Esophagus squamous epithelium (tissue), 5 donors: ENCODE data around the gene ZNF689. TPM values are rescaled to one million over a fixed set of nuclear protein-coding genes. Genes with fewer than 3 reads are reported as not detected.

Source experiments
- DNase-seq: peaks from one replicate; lab custom pipeline; 2025; lab: John Stamatoyannopoulos, UW
- H3K27ac ChIP-seq, 4 donors: fragments of 200-600 bp; sonication (generic); one replicate each; pipeline ENCODE4 v1.5.1; 2016 to 2019; ENCODE audit warnings: mild to moderate bottlenecking in 1 of 4
- H3K27me3 ChIP-seq, 4 donors: fragments of 200-600 bp; sonication (generic); 1 replicate in 3 of 4; 2 replicates in 1 of 4; pipeline versions ENCODE4 v1.5.1 to v1.6.0; 2017 to 2021; ENCODE audit warnings: antibody characterized with exemption in 1 of 4
- H3K36me3 ChIP-seq, 3 donors: fragments of 200-600 bp; sonication (generic); one replicate each; pipeline ENCODE4 v1.5.1; 2016 to 2019
- H3K4me1 ChIP-seq, 3 donors: fragments of 200-600 bp; sonication (generic); one replicate each; pipeline ENCODE4 v1.5.1; 2017 to 2019
- H3K4me3 ChIP-seq, 4 donors: fragments of 200-600 bp; sonication (generic); 1 replicate in 3 of 4; 2 replicates in 1 of 4; pipeline ENCODE4 v1.5.1; 2016 to 2019; ENCODE audit warnings: mild to moderate bottlenecking in 2 of 4, moderate library complexity in 1 of 4
- H3K9me3 ChIP-seq, 3 donors: fragments of 200-600 bp; sonication (generic); one replicate each; pipeline ENCODE4 v1.5.1; 2016 to 2019
- CTCF ChIP-seq, 6 experiments: fragments of 450-650 bp in 4 of 6; fragments of 200-600 bp in 2 of 6; sonication (generic) in 2 of 6; IDR thresholded peaks; one replicate each; pipeline ENCODE4 v1.5.1; 2016 to 2019; ENCODE audit warnings: antibody characterized with exemption in 6 of 6, mild to moderate bottlenecking in 4 of 6, moderate library complexity in 4 of 6
- POLR2A ChIP-seq, 4 donors: fragments of 450-650 bp; IDR thresholded peaks; one replicate each; pipeline ENCODE4 v1.6.1; 2017; ENCODE audit warnings: antibody characterized with exemption in 4 of 4, mild to moderate bottlenecking in 4 of 4, moderate library complexity in 3 of 4
- WGBS, 2 donors: methylation state at CpG; one replicate each; pipeline ENCODE4 v1.1.5; 2018; 5-methylcytosine and 5-hydroxymethylcytosine counted together
- intact Hi-C: fragments of 100-400 bp; cut with DNase I; formaldehyde crosslinking; loops from one replicate; pipeline ENCODE4 v1.15.0; 2022
- total RNA-seq, 4 donors: library from RNA; depleted of rRNA; stranded (reverse); fragments of >200 nt; gene quantifications; one replicate each; pipeline ENCODE4 v1.1.0, GENCODE V29; 2016
- donor health status: DM: yes; HTN: yes; CAD: no.

Gene ZNF689
- total RNA-seq, 4 donors from 2014 or later = 2.0 to 6.7 (median 3.8) TPM

GRCh38 chr16:30605158-30605557 lies 5.0 kb downstream of the ZNF689 start:
- no peaks in the 10 kb centered on the region for H3K9me3 ChIP-seq
- intact Hi-C loops = no loop called here
- H3K27me3 ChIP-seq = no peaks in the 10 kb centered on the region
- H3K4me1 ChIP-seq = peaks cover 0 to 23% (median 8%) of the 10 kb centered on the region in 3 donors
- no peak overlapping the region for H3K27ac ChIP-seq
- H3K4me3 ChIP-seq = no peak overlapping the region
- WGBS, 2 donors = 76 to 85% methylated on average over 7 to 14 of the region's 15 CpGs
- DNase-seq = no peak
- peaks cover 0 to 61% (median 19%) of the 10 kb centered on the region in 3 donors for H3K36me3 ChIP-seq
- no peak for TF ChIP-seq POLR2A (IDR thresholded peaks at IDR 0.05)
- TF ChIP-seq CTCF (IDR thresholded peaks at IDR 0.05) = no peak

GRCh38 chr16:30604316-30604947 lies 5.8 kb downstream of the ZNF689 start:
- no peaks in the 10 kb centered on the region for H3K27me3 ChIP-seq
- no peak overlapping the region for H3K4me3 ChIP-seq
- no peak for TF ChIP-seq POLR2A (IDR thresholded peaks at IDR 0.05)
- TF ChIP-seq CTCF (IDR thresholded peaks at IDR 0.05) = no peak
- no peak overlapping the region for H3K27ac ChIP-seq
- H3K4me1 ChIP-seq = peaks cover 0 to 20% (median 7%) of the 10 kb centered on the region in 3 donors
- no peak for DNase-seq
- intact Hi-C loops = no loop called here
- H3K36me3 ChIP-seq = peaks cover 0 to 61% (median 19%) of the 10 kb centered on the region in 3 donors
- 93% methylated on average over 26 of the region's 49 CpGs; no CpG with 5 or more reads in 1 of the 2 donors for WGBS, 2 donors
- no peaks in the 10 kb centered on the region for H3K9me3 ChIP-seq

GRCh38 chr16:30603945-30604315 lies 6.3 kb downstream of the ZNF689 start:
- TF ChIP-seq POLR2A (IDR thresholded peaks at IDR 0.05) = no peak
- no peak for TF ChIP-seq CTCF (IDR thresholded peaks at IDR 0.05)
- intact Hi-C loops = no loop called here
- no peak overlapping the region for H3K27ac ChIP-seq
- no peaks in the 10 kb centered on the region for H3K27me3 ChIP-seq
- no peaks in the 10 kb centered on the region for H3K9me3 ChIP-seq
- 78 to 81% methylated on average over 4 to 5 of the region's 7 CpGs for WGBS, 2 donors
- peaks cover 0 to 61% (median 19%) of the 10 kb centered on the region in 3 donors for H3K36me3 ChIP-seq
- DNase-seq = no peak
- H3K4me1 ChIP-seq = peaks cover 0 to 15% (median 2%) of the 10 kb centered on the region in 3 donors
- H3K4me3 ChIP-seq = no peak overlapping the region

- TF ChIP-seq CTCF (IDR thresholded peaks at IDR 0.05) = no peak
- TF ChIP-seq POLR2A (IDR thresholded peaks at IDR 0.05) = no peak
- Histone ChIP-seq H3K4me3 (no peak overlapping the region), H3K36me3 (peaks cover 0 to 54% (median 19%) of the 10 kb centered on the region in 3 donors), H3K27me3 (no peaks in the 10 kb centered on the region), H3K27ac (peak overlapping the region in 1 of 4 donors; percentile 23), H3K9me3 (no peaks in the 10 kb centered on the region), H3K4me1 (peaks cover 0 to 6% (median 0%) of the 10 kb centered on the region in 3 donors)
- intact Hi-C loops = no loop called here
- DNase-seq = no peak
- 43 to 51% methylated on average over 3 to 4 of the region's 4 CpGs for WGBS, 2 donors
Measured at GRCh38 chr16:30602616-30603277, 7.4 kb downstream of the ZNF689 start.

- no peaks in the 10 kb centered on the region for H3K9me3 ChIP-seq
- peaks cover 0 to 6% (median 0%) of the 10 kb centered on the region in 3 donors for H3K4me1 ChIP-seq
- TF ChIP-seq CTCF (IDR thresholded peaks at IDR 0.05) (no peak), POLR2A (IDR thresholded peaks at IDR 0.05) (no peak)
- H3K27me3 ChIP-seq = no peaks in the 10 kb centered on the region
- no peak overlapping the region for H3K4me3 ChIP-seq
- WGBS, 2 donors = 73 to 78% methylated on average over 4 of the region's 4 CpGs
- H3K36me3 ChIP-seq = peaks cover 0 to 46% (median 19%) of the 10 kb centered on the region in 3 donors
- intact Hi-C loops = no loop called here
- DNase-seq = no peak
- peak overlapping the region in 2 of 4 donors; percentile 3 to 23 for H3K27ac ChIP-seq
Measured at GRCh38 chr16:30601966-30602365, 8.2 kb downstream of the ZNF689 start.
